Transverse colon (tissue), 4 donors: ENCODE data around the gene LIPI. TPM values are rescaled to one million over a fixed set of nuclear protein-coding genes. Genes with fewer than 3 reads are reported as not detected.

Experiments used
- DNase-seq: peaks from one replicate; pipeline ENCODE4 v3.0.0-alpha.2; 2019
- H3K27ac ChIP-seq, 4 donors: fragments of 200-600 bp; sonication (generic); 2 replicates each; pipeline ENCODE4 v1.5.1; 2016 to 2018; ENCODE audit warnings: inconsistent platforms in 4 of 4
- H3K27me3 ChIP-seq: fragments of 200-600 bp; sonication (generic); 2 replicates; pipeline ENCODE4 v1.5.1; 2017; ENCODE audit warnings: inconsistent platforms
- H3K36me3 ChIP-seq, 4 donors: fragments of 200-600 bp; sonication (generic); 2 replicates each; pipeline ENCODE4 v1.5.1; 2017 to 2019; ENCODE audit warnings: inconsistent platforms in 4 of 4
- H3K4me1 ChIP-seq, 4 donors: fragments of 200-600 bp; sonication (generic); 2 replicates each; pipeline ENCODE4 v1.5.1; 2017 to 2020; ENCODE audit warnings: inconsistent platforms in 4 of 4
- H3K4me3 ChIP-seq, 4 donors: fragments of 200-600 bp; sonication (generic); 1 replicate in 1 of 4; 2 replicates in 3 of 4; pipeline versions ENCODE4 v1.5.1 to v1.6.1; 2017 to 2019; ENCODE audit warnings: inconsistent platforms in 4 of 4
- H3K9me3 ChIP-seq, 2 donors: fragments of 200-600 bp; sonication (generic); 2 replicates each; pipeline ENCODE4 v1.5.1; 2017 to 2019; ENCODE audit warnings: inconsistent platforms in 2 of 2
- EP300 ChIP-seq: sonication (generic); formaldehyde crosslinking; IDR thresholded peaks from one replicate; pipeline ENCODE4 v1.6.1; 2017; ENCODE audit warnings: antibody characterized with exemption, low read depth
- POLR2A ChIP-seq: fragments of 450-650 bp; IDR thresholded peaks from one replicate; pipeline ENCODE4 v1.6.1; 2016; ENCODE audit warnings: antibody characterized with exemption, mild to moderate bottlenecking, moderate library complexity
- POLR2AphosphoS5 ChIP-seq, 3 donors: sonication (generic); formaldehyde crosslinking; IDR thresholded peaks; one replicate each; pipeline ENCODE4 v1.6.1; 2016; ENCODE audit warnings: antibody characterized with exemption in 3 of 3
- WGBS, 2 donors: methylation state at CpG; one replicate each; pipeline ENCODE4 v1.1.5; 2018; ENCODE audit warnings: low coverage in 1 of 2; 5-methylcytosine and 5-hydroxymethylcytosine counted together
- in situ Hi-C, 4 donors: fragments of 200-750 bp; cut with MboI; loops; one replicate each; pipeline versions ENCODE4 v1.15.0 to v1.15.1; 2017; ENCODE audit warnings: low sequenced_read_pairs in 3 of 4, low pct_ligation_motif_present in 1 of 4, low pct_unique_long_range_greater_than_20kb in 1 of 4
- intact Hi-C: fragments of 100-400 bp; cut with DNase I; formaldehyde crosslinking; loops from one replicate; pipeline ENCODE4 v1.15.1; 2023; ENCODE audit warnings: low total_unique reads
- total RNA-seq, 4 donors: library from RNA; depleted of rRNA; stranded (reverse); fragments of >200 nt; gene quantifications; one replicate each; pipeline ENCODE4 v1.1.0, GENCODE V29; 2016
- TF ChIP-seq, protein P1 (sequence below), 5 experiments: fragments of 200-600 bp in 3 of 5; fragments of 450-650 bp in 2 of 5; sonication (generic) in 3 of 5; IDR thresholded peaks; 1 replicate in 2 of 5; 2 replicates in 3 of 5; pipeline ENCODE4 v1.5.1; 2016 to 2017; ENCODE audit warnings: antibody characterized with exemption in 5 of 5, inconsistent platforms in 3 of 5, mild to moderate bottlenecking in 2 of 5, moderate library complexity in 1 of 5

The LIPI gene
- total RNA-seq, 4 donors from 2014 or later, result not detected

DNA sequence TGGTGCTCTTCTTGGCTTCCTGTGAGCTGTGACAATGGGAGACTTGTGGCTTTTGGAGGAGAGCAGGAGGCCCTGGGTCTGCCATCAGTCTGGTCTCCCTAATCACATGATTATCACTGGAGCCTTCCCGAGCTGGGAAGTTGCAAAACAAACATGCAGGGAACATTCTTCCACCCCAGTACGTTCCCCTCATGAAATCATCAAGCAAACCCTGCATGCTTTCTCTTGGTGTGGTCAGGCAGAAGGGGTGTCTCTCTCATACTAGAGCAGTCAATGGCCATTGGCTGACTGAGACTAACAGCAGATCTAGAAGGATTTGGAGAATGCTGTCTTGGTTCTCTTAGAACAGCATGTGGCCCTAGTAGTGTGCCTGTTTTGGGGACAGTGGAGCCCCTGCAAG is 111.2 kb downstream of the LIPI start:
- no peaks in the 10 kb centered on the region for H3K36me3 ChIP-seq
- no peaks in the 10 kb centered on the region for H3K9me3 ChIP-seq
- 81% methylated on average over 2 of the region's 2 CpGs; no CpG with 5 or more reads in 1 of the 2 donors for WGBS, 2 donors
- H3K27me3 ChIP-seq, result no peaks in the 10 kb centered on the region
- no peak overlapping the region for H3K27ac ChIP-seq
- no peak overlapping the region for H3K4me3 ChIP-seq
- DNase-seq, result no peak
- in situ Hi-C loops (no loop called here), intact Hi-C loops (no loop called here)
- no peaks in the 10 kb centered on the region for H3K4me1 ChIP-seq
- no peak for TF ChIP-seq POLR2A
- TF ChIP-seq, protein P1, sequence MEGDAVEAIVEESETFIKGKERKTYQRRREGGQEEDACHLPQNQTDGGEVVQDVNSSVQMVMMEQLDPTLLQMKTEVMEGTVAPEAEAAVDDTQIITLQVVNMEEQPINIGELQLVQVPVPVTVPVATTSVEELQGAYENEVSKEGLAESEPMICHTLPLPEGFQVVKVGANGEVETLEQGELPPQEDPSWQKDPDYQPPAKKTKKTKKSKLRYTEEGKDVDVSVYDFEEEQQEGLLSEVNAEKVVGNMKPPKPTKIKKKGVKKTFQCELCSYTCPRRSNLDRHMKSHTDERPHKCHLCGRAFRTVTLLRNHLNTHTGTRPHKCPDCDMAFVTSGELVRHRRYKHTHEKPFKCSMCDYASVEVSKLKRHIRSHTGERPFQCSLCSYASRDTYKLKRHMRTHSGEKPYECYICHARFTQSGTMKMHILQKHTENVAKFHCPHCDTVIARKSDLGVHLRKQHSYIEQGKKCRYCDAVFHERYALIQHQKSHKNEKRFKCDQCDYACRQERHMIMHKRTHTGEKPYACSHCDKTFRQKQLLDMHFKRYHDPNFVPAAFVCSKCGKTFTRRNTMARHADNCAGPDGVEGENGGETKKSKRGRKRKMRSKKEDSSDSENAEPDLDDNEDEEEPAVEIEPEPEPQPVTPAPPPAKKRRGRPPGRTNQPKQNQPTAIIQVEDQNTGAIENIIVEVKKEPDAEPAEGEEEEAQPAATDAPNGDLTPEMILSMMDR (IDR thresholded peaks at IDR 0.05), result no peak

DNA sequence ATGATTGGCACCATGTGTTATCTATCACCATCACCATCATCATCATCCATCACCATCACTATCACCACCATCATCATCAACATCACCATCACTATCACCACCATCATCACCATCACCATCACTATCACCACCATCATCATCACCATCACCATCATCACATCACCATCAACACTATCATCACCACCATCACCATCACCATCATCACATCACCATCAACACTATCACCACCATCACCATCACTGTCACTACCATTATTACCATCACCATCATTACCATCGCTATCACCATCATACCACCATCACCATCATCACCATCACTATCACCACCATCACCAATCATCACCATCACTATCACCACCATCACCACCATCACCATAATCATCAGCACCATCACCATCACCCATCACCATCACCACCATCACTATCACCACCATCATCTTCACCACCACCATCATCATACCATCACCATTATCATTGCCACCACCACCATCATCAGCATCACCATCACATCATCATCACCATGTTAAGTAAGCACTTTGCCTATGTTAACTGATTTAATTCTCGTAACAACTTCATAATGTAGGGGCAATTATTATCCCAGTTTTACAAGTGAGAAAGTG is 112.8 kb downstream of the LIPI start:
- no peaks in the 10 kb centered on the region for H3K36me3 ChIP-seq
- WGBS, 2 donors, result 96 to 100% methylated on average over 2 of the region's 2 CpGs
- H3K27ac ChIP-seq, result no peak overlapping the region
- in situ Hi-C loops (no loop called here), intact Hi-C loops (no loop called here)
- no peak for DNase-seq
- H3K4me3 ChIP-seq, result no peak overlapping the region
- no peaks in the 10 kb centered on the region for H3K27me3 ChIP-seq
- no peaks in the 10 kb centered on the region for H3K4me1 ChIP-seq
- H3K9me3 ChIP-seq, result no peaks in the 10 kb centered on the region
- TF ChIP-seq EP300, result no peak
- TF ChIP-seq POLR2AphosphoS5 (IDR thresholded peaks at IDR 0.05), result no peak
- TF ChIP-seq, protein P1 (IDR thresholded peaks at IDR 0.05), result no peak
- no peak for TF ChIP-seq POLR2A

DNA sequence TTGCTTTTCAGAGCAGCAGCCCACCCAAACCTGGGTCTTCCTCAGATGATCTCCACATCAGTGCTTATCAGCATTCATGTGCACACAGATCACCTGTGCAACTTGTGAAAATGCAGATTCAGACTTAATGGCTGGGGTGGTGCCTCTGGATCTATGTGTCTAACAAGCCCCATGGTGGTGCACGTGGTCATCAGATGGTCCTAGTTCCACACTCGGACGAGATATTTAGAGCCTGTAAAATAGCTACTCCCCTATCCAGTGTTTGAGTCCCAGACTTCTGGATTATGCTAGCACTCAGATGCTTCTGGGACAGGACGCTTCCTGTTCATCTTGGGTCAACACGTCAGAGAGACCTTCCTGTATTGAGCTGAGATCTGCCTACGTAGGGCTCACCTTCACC is 114.2 kb downstream of the LIPI start:
- no peak overlapping the region for H3K27ac ChIP-seq
- H3K36me3 ChIP-seq, result no peaks in the 10 kb centered on the region
- WGBS, 2 donors, result 89% methylated on average over 6 of the region's 6 CpGs; no CpG with 5 or more reads in 1 of the 2 donors
- no peaks in the 10 kb centered on the region for H3K4me1 ChIP-seq
- H3K4me3 ChIP-seq, result no peak overlapping the region
- in situ Hi-C loops (no loop called here), intact Hi-C loops (no loop called here)
- no peak for DNase-seq
- H3K9me3 ChIP-seq, result no peaks in the 10 kb centered on the region
- TF ChIP-seq, protein P1 (IDR thresholded peaks at IDR 0.05), result no peak
- TF ChIP-seq POLR2A, result no peak
- TF ChIP-seq EP300, result no peak
- TF ChIP-seq POLR2AphosphoS5 (IDR thresholded peaks at IDR 0.05), result no peak
- no peaks in the 10 kb centered on the region for H3K27me3 ChIP-seq

DNA sequence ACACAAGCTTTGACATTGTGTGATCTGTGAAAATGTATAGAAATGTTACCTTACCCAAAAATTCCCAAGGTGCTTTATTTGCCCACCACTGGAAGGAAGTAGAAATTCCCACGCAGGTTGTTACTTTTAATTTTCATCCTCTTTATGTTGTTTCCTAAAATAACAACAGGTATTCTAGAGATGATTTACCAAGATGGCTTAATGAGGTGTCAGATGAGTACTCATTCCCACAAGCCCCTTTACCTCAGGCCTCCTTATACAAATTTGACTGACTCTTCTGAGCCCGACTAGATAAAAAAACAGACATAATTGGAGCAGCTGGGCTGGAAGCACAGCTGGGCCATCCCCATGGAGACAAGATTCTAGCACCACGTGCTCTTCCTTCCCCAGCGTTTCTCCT is 114.6 kb downstream of the LIPI start:
- intact Hi-C loops (no loop called here), in situ Hi-C loops (no loop called here)
- no peaks in the 10 kb centered on the region for H3K27me3 ChIP-seq
- no peak for DNase-seq
- 85 to 93% methylated on average over 3 to 4 of the region's 4 CpGs for WGBS, 2 donors
- H3K4me3 ChIP-seq, result no peak overlapping the region
- no peaks in the 10 kb centered on the region for H3K36me3 ChIP-seq
- H3K4me1 ChIP-seq, result no peaks in the 10 kb centered on the region
- H3K9me3 ChIP-seq, result no peaks in the 10 kb centered on the region
- no peak overlapping the region for H3K27ac ChIP-seq
- TF ChIP-seq POLR2A, result no peak
- TF ChIP-seq, protein P1 (IDR thresholded peaks at IDR 0.05), result no peak
- TF ChIP-seq POLR2AphosphoS5 (IDR thresholded peaks at IDR 0.05), result no peak
- no peak for TF ChIP-seq EP300
